ENCODE data around the gene DGKB.

Gene DGKB

DNA sequence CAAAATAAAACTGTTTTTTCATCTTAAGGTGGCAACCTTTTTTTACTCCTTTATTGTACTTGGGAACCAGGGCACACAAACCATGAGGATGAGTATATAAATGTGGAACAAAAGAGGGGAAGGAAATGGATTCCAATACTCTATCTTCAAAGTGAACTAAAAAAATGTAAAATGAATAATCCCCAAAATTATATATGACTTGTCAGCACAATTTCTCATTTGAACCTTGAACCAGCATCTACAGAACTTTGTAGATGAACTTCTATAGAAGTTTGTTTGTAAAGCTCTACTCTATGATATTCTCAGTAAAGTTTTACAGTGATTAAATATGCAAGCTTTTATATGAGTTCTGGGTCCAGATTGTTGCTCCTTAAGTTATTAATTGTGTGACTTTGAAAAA, 694.8 kb downstream of the DGKB start:
- no peak overlapping the region for H3K4me3 ChIP-seq (ENCODE audit: low read depth in 1 of 2, low read length in 1 of 2)
- H3K36me3 ChIP-seq: no peaks in the 10 kb centered on the region
- no peak overlapping the region for H3K27ac ChIP-seq
- no peaks in the 10 kb centered on the region for H3K27me3 ChIP-seq
- no peaks in the 10 kb centered on the region for H3K4me1 ChIP-seq (ENCODE audit: control insufficient read depth in 1 of 2, insufficient read depth in 1 of 2, low read depth in 1 of 2, low read length in 1 of 2)
- H3K9me3 ChIP-seq: no peaks in the 10 kb centered on the region
- TF ChIP-seq, protein P1, sequence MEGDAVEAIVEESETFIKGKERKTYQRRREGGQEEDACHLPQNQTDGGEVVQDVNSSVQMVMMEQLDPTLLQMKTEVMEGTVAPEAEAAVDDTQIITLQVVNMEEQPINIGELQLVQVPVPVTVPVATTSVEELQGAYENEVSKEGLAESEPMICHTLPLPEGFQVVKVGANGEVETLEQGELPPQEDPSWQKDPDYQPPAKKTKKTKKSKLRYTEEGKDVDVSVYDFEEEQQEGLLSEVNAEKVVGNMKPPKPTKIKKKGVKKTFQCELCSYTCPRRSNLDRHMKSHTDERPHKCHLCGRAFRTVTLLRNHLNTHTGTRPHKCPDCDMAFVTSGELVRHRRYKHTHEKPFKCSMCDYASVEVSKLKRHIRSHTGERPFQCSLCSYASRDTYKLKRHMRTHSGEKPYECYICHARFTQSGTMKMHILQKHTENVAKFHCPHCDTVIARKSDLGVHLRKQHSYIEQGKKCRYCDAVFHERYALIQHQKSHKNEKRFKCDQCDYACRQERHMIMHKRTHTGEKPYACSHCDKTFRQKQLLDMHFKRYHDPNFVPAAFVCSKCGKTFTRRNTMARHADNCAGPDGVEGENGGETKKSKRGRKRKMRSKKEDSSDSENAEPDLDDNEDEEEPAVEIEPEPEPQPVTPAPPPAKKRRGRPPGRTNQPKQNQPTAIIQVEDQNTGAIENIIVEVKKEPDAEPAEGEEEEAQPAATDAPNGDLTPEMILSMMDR (IDR thresholded peaks at IDR 0.05): no peak

DNA sequence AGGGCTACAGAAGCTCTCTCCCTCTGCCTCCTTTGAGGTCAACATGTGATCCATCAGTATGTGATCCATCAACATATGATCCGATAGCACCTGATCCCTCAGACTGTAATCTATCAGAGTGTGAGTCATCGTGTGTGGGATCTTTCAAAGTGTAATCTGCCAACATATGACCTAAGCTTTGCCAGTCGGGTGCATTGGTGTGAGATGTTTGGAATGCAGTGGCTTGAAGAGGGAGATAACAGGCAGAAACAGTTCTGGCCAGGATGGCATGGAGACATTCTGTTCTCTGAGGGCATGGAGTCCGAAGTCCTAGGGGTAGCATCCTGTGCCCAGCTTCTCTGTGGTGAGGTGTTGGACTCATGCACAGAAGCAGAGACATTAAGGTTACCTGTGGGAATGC, 695.4 kb downstream of the DGKB start:
- Histone ChIP-seq H3K4me3 (ENCODE audit: low read depth in 1 of 2, low read length in 1 of 2) (no peak overlapping the region), H3K27me3 (no peaks in the 10 kb centered on the region), H3K36me3 (no peaks in the 10 kb centered on the region), H3K4me1 (ENCODE audit: control insufficient read depth in 1 of 2, insufficient read depth in 1 of 2, low read depth in 1 of 2, low read length in 1 of 2) (no peaks in the 10 kb centered on the region), H3K27ac (no peak overlapping the region), H3K9me3 (no peaks in the 10 kb centered on the region)
- TF ChIP-seq, protein P1 (IDR thresholded peaks at IDR 0.05): no peak

DNA sequence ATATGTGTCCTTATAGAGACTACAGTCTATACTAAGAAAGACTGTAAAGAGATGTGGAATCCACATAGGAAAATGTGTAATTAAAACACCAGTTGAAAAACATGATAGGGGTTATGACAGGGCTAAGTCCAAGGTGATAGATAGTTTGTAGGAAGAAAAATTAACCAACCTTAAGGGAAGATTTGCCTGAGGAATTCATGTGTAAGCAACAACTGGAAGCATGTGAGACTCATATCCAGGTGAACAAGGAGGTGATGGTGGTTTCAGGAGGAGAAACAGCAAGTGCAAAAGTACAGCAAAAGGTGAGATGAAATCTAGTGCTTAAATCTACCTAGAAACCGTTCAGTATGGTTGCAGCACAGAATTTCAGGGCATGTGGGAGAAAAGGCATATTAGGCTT, 696.4 kb downstream of the DGKB start:
- no peaks in the 10 kb centered on the region for H3K36me3 ChIP-seq
- no peaks in the 10 kb centered on the region for H3K9me3 ChIP-seq
- no peaks in the 10 kb centered on the region for H3K27me3 ChIP-seq
- no peak overlapping the region for H3K27ac ChIP-seq
- no peaks in the 10 kb centered on the region for H3K4me1 ChIP-seq (ENCODE audit: control insufficient read depth in 1 of 2, insufficient read depth in 1 of 2, low read depth in 1 of 2, low read length in 1 of 2)
- no peak overlapping the region for H3K4me3 ChIP-seq (ENCODE audit: low read depth in 1 of 2, low read length in 1 of 2)
- TF ChIP-seq, protein P1 (IDR thresholded peaks at IDR 0.05): no peak

DNA sequence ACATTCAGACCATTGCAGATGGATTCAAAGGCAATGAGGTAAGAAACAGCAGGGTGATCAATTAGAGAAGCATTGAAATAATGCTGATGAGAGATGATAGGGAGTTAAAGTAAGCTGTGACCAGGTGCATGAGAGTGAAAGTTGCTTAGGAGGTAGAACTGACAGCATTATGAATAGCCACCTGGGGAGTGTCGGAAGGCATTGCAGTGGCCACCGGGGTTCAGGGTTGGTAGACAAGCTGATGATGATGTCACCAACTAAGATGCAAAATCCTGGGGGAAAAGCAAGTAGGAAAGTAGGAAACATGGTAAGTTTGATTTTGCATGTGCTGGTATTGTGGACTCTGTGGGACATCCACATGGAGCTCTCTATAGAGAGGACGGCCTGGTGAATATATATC, 701.2 kb downstream of the DGKB start:
- Histone ChIP-seq H3K36me3 (no peaks in the 10 kb centered on the region), H3K27me3 (no peaks in the 10 kb centered on the region), H3K27ac (no peak overlapping the region), H3K4me3 (ENCODE audit: low read depth in 1 of 2, low read length in 1 of 2) (no peak overlapping the region), H3K4me1 (ENCODE audit: control insufficient read depth in 1 of 2, insufficient read depth in 1 of 2, low read depth in 1 of 2, low read length in 1 of 2) (no peaks in the 10 kb centered on the region), H3K9me3 (no peaks in the 10 kb centered on the region)
- TF ChIP-seq, protein P1 (IDR thresholded peaks at IDR 0.05): no peak

DNA sequence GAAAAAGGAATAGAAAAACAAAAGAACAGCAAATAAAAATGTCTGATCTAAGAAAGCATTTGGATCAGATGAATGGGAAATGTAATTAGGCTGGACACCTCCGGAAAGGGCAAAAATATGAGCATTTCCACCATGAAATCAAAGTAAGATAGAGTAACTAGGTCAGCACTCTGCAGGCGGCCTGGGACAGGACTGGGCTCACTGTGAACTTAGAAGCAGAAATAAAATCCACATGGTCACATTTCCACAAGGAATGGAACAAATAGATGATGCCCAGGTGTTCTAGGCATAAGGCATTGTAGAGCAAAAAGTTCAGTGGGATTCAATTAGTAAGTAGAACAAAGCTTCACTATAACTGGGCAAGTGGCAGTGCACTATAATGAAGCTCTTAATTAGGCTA, 703.2 kb downstream of the DGKB start:
- TF ChIP-seq, protein P1 (IDR thresholded peaks at IDR 0.05): no peak
- no peak overlapping the region for H3K4me3 ChIP-seq (ENCODE audit: low read depth in 1 of 2, low read length in 1 of 2)
- H3K36me3 ChIP-seq: no peaks in the 10 kb centered on the region
- no peaks in the 10 kb centered on the region for H3K27me3 ChIP-seq
- H3K4me1 ChIP-seq (ENCODE audit: control insufficient read depth in 1 of 2, insufficient read depth in 1 of 2, low read depth in 1 of 2, low read length in 1 of 2): no peaks in the 10 kb centered on the region
- no peak overlapping the region for H3K27ac ChIP-seq
- no peaks in the 10 kb centered on the region for H3K9me3 ChIP-seq

DNA sequence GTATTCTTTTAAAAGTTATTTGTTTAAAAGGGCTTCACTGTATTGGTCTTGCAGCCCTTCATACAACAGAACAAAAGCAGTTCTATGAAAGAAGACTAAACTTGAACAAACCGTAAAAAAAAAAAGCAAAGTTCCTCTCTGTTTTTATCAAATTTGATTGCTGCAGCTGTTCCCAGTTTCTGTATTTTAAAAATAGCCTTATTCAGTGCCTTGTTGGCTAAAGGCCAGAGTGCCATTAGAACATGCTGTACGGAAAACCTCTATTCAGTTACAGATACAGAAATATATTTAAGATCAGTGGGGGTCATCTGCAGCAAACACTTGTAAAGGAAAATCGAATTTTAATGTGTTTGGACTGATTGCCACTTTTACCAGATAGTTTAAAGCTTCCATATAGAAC, 705.3 kb downstream of the DGKB start:
- Histone ChIP-seq H3K27me3 (no peaks in the 10 kb centered on the region), H3K9me3 (no peaks in the 10 kb centered on the region), H3K4me1 (ENCODE audit: control insufficient read depth in 1 of 2, insufficient read depth in 1 of 2, low read depth in 1 of 2, low read length in 1 of 2) (no peaks in the 10 kb centered on the region), H3K27ac (no peak overlapping the region), H3K4me3 (ENCODE audit: low read depth in 1 of 2, low read length in 1 of 2) (no peak overlapping the region), H3K36me3 (no peaks in the 10 kb centered on the region)
- TF ChIP-seq, protein P1 (IDR thresholded peaks at IDR 0.05): no peak
